ENCODE data around the gene FAM180B.
"Not testable (repeated sequence)": the region's sequence is repeated elsewhere in the genome, so short reads cannot be mapped to it uniquely, and the experiment has no call there.

The FAM180B gene

GRCh38 chr11:47586098-47586855 lies at the start of gene FAM180B:
TSS of gene FAM180B (plus strand) at chr11:47586678. CDS start at chr11:47586769, 91 bp downstream.
- Histone ChIP-seq H3K9ac (ENCODE audit: insufficient read length, low read depth) (no peak within 1 kb of the TSS), H3K4me3 (ENCODE audit: insufficient read length, low read depth) (no peak within 1 kb of the TSS), H3K36me3 (ENCODE audit: insufficient read depth, insufficient read length, low read length) (peaks cover 50% of the 10 kb centered on the region), H3K27me3 (ENCODE audit: insufficient read depth, insufficient read length) (no peaks in the 10 kb centered on the region), H3K9me3 (ENCODE audit: insufficient read depth, low read length) (no peaks in the 10 kb centered on the region), H3K4me1 (ENCODE audit: insufficient read depth, insufficient read length) (peaks cover 8% of the 10 kb centered on the region)
- TF ChIP-seq ZNF274 (IDR thresholded peaks at IDR 0.05; ENCODE audit: low read depth, low read length) (no peak), YY1 (IDR thresholded peaks at IDR 0.05; ENCODE audit: insufficient read depth, insufficient read length) (no peak), SUZ12 (IDR thresholded peaks at IDR 0.05; ENCODE audit: extremely low read depth, insufficient read depth, insufficient read length) (no peak)
- DNase-seq (ENCODE audit: low read depth, low spot score): no peak

- H3K36me3 ChIP-seq (ENCODE audit: insufficient read depth, insufficient read length, low read length): peaks cover 16% of the 10 kb centered on the region
- TF ChIP-seq YY1 (IDR thresholded peaks at IDR 0.05; ENCODE audit: insufficient read depth, insufficient read length) (no peak), ZNF274 (IDR thresholded peaks at IDR 0.05; ENCODE audit: low read depth, low read length) (no peak), SUZ12 (IDR thresholded peaks at IDR 0.05; ENCODE audit: extremely low read depth, insufficient read depth, insufficient read length) (no peak)
- DNase-seq (ENCODE audit: low read depth, low spot score): no peak
- no peaks in the 10 kb centered on the region for H3K27me3 ChIP-seq (ENCODE audit: insufficient read depth, insufficient read length)
- H3K4me3 ChIP-seq (ENCODE audit: insufficient read length, low read depth): no peak overlapping the region
- no peak overlapping the region for H3K9ac ChIP-seq (ENCODE audit: insufficient read length, low read depth)
- no peaks in the 10 kb centered on the region for H3K9me3 ChIP-seq (ENCODE audit: insufficient read depth, low read length)
- peaks cover 4% of the 10 kb centered on the region for H3K4me1 ChIP-seq (ENCODE audit: insufficient read depth, insufficient read length)
Observed at GRCh38 chr11:47536915-47537314, 49.6 kb upstream of the FAM180B start.

GRCh38 chr11:47538741-47539565 lies 47.5 kb upstream of the FAM180B start:
- no peak for TF ChIP-seq ZNF274 (IDR thresholded peaks at IDR 0.05; ENCODE audit: low read depth, low read length)
- TF ChIP-seq YY1 (IDR thresholded peaks at IDR 0.05; ENCODE audit: insufficient read depth, insufficient read length): no peak
- no peak for TF ChIP-seq SUZ12 (IDR thresholded peaks at IDR 0.05; ENCODE audit: extremely low read depth, insufficient read depth, insufficient read length)
- H3K9me3 ChIP-seq (ENCODE audit: insufficient read depth, low read length): no peaks in the 10 kb centered on the region
- no peaks in the 10 kb centered on the region for H3K27me3 ChIP-seq (ENCODE audit: insufficient read depth, insufficient read length)
- H3K4me1 ChIP-seq (ENCODE audit: insufficient read depth, insufficient read length): peaks cover 4% of the 10 kb centered on the region
- no peak overlapping the region for H3K4me3 ChIP-seq (ENCODE audit: insufficient read length, low read depth)
- H3K36me3 ChIP-seq (ENCODE audit: insufficient read depth, insufficient read length, low read length): peaks cover 16% of the 10 kb centered on the region
- H3K9ac ChIP-seq (ENCODE audit: insufficient read length, low read depth): no peak overlapping the region
- no peak for DNase-seq (ENCODE audit: low read depth, low spot score)

- no peak overlapping the region for H3K4me3 ChIP-seq (ENCODE audit: insufficient read length, low read depth)
- no peaks in the 10 kb centered on the region for H3K9me3 ChIP-seq (ENCODE audit: insufficient read depth, low read length)
- DNase-seq (ENCODE audit: low read depth, low spot score): no peak
- peaks cover 15% of the 10 kb centered on the region for H3K36me3 ChIP-seq (ENCODE audit: insufficient read depth, insufficient read length, low read length)
- peaks cover 4% of the 10 kb centered on the region for H3K4me1 ChIP-seq (ENCODE audit: insufficient read depth, insufficient read length)
- H3K9ac ChIP-seq (ENCODE audit: insufficient read length, low read depth): no peak overlapping the region
- H3K27me3 ChIP-seq (ENCODE audit: insufficient read depth, insufficient read length): no peaks in the 10 kb centered on the region
- no peak for TF ChIP-seq SUZ12 (IDR thresholded peaks at IDR 0.05; ENCODE audit: extremely low read depth, insufficient read depth, insufficient read length)
- no peak for TF ChIP-seq ZNF274 (IDR thresholded peaks at IDR 0.05; ENCODE audit: low read depth, low read length)
- no peak for TF ChIP-seq YY1 (IDR thresholded peaks at IDR 0.05; ENCODE audit: insufficient read depth, insufficient read length)
Observed at GRCh38 chr11:47539681-47540039, 46.8 kb upstream of the FAM180B start.

- Histone ChIP-seq H3K36me3 (ENCODE audit: insufficient read depth, insufficient read length, low read length) (peaks cover 6% of the 10 kb centered on the region), H3K9me3 (ENCODE audit: insufficient read depth, low read length) (no peaks in the 10 kb centered on the region), H3K4me1 (ENCODE audit: insufficient read depth, insufficient read length) (peaks cover 4% of the 10 kb centered on the region), H3K4me3 (ENCODE audit: insufficient read length, low read depth) (no peak overlapping the region), H3K27me3 (ENCODE audit: insufficient read depth, insufficient read length) (no peaks in the 10 kb centered on the region), H3K9ac (ENCODE audit: insufficient read length, low read depth) (no peak overlapping the region)
- TF ChIP-seq YY1 (IDR thresholded peaks at IDR 0.05; ENCODE audit: insufficient read depth, insufficient read length): no peak
- TF ChIP-seq ZNF274 (IDR thresholded peaks at IDR 0.05; ENCODE audit: low read depth, low read length): no peak
- no peak for TF ChIP-seq SUZ12 (IDR thresholded peaks at IDR 0.05; ENCODE audit: extremely low read depth, insufficient read depth, insufficient read length)
- DNase-seq (ENCODE audit: low read depth, low spot score): no peak
Observed at GRCh38 chr11:47541070-47541469, 45.4 kb upstream of the FAM180B start.

- H3K9ac ChIP-seq (ENCODE audit: insufficient read length, low read depth): no peak overlapping the region
- DNase-seq (ENCODE audit: low read depth, low spot score): no peak
- peaks cover 28% of the 10 kb centered on the region for H3K36me3 ChIP-seq (ENCODE audit: insufficient read depth, insufficient read length, low read length)
- no peaks in the 10 kb centered on the region for H3K27me3 ChIP-seq (ENCODE audit: insufficient read depth, insufficient read length)
- H3K9me3 ChIP-seq (ENCODE audit: insufficient read depth, low read length): no peaks in the 10 kb centered on the region
- no peak for TF ChIP-seq YY1 (IDR thresholded peaks at IDR 0.05; ENCODE audit: insufficient read depth, insufficient read length)
- no peak for TF ChIP-seq ZNF274 (IDR thresholded peaks at IDR 0.05; ENCODE audit: low read depth, low read length)
- no peak for TF ChIP-seq SUZ12 (IDR thresholded peaks at IDR 0.05; ENCODE audit: extremely low read depth, insufficient read depth, insufficient read length)
- H3K4me1 ChIP-seq (ENCODE audit: insufficient read depth, insufficient read length): peaks cover 3% of the 10 kb centered on the region
- H3K4me3 ChIP-seq (ENCODE audit: insufficient read length, low read depth): no peak overlapping the region
Observed at GRCh38 chr11:47545298-47545697, 41.2 kb upstream of the FAM180B start.

- not testable (repeated sequence) for H3K9ac ChIP-seq (ENCODE audit: insufficient read length, low read depth); DNase-seq (ENCODE audit: low read depth, low spot score); H3K4me3 ChIP-seq (ENCODE audit: insufficient read length, low read depth); H3K9me3 ChIP-seq (ENCODE audit: insufficient read depth, low read length); H3K4me1 ChIP-seq (ENCODE audit: insufficient read depth, insufficient read length); H3K27me3 ChIP-seq (ENCODE audit: insufficient read depth, insufficient read length)
- H3K36me3 ChIP-seq (ENCODE audit: insufficient read depth, insufficient read length, low read length): peaks cover 38% of the 10 kb centered on the region
Observed at GRCh38 chr11:47546274-47546673, 40.2 kb upstream of the FAM180B start.

Data from NT2/D1 (cell line).